ENCODE measurements around the gene PLXNC1.

GRCh38 chr12:94179723-94180122 lies 31.3 kb downstream of the PLXNC1 start:
- no peak for TF ChIP-seq POLR2AphosphoS5 (IDR thresholded peaks at IDR 0.05; ENCODE audit: low read depth, low read length)
- TF ChIP-seq CTCF (IDR thresholded peaks at IDR 0.05) = no peak
- no peak for TF ChIP-seq SMC3 (IDR thresholded peaks at IDR 0.05; ENCODE audit: low read depth, low read length)
- TF ChIP-seq EP300 (IDR thresholded peaks at IDR 0.05; ENCODE audit: borderline replicate concordance in 1 of 2, low read depth in 1 of 2, low read length in 1 of 2) = no peak
- TF ChIP-seq MXI1 (IDR thresholded peaks at IDR 0.05; ENCODE audit: low read depth, low read length) = no peak
- TF ChIP-seq, protein P1, sequence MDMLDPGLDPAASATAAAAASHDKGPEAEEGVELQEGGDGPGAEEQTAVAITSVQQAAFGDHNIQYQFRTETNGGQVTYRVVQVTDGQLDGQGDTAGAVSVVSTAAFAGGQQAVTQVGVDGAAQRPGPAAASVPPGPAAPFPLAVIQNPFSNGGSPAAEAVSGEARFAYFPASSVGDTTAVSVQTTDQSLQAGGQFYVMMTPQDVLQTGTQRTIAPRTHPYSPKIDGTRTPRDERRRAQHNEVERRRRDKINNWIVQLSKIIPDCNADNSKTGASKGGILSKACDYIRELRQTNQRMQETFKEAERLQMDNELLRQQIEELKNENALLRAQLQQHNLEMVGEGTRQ (IDR thresholded peaks at IDR 0.05; ENCODE audit: borderline replicate concordance, low read depth, low read length) = no peak
- no peak for TF ChIP-seq GABPA (IDR thresholded peaks at IDR 0.05; ENCODE audit: low read depth)
- no peak for TF ChIP-seq EZH2phosphoT487 (IDR thresholded peaks at IDR 0.05; ENCODE audit: borderline replicate concordance, low read depth)
- TF ChIP-seq SIN3A (IDR thresholded peaks at IDR 0.05; ENCODE audit: borderline replicate concordance, low read depth, low read length) = no peak
- no peak for TF ChIP-seq TAF1 (IDR thresholded peaks at IDR 0.05; ENCODE audit: borderline replicate concordance, low read depth, low read length)

Data from SK-N-SH (cell line).